Adrenal gland (tissue), 5 donors: ENCODE results near the gene ADAM21.

Experiments
- CTCF ChIP-seq, 6 experiments: fragments of 450-650 bp in 4 of 6; fragments of 200-600 bp in 2 of 6; sonication (generic) in 1 of 6; IDR thresholded peaks; 1 replicate in 5 of 6; 2 replicates in 1 of 6; pipeline versions ENCODE4 v1.5.1 to v1.8.0; 2016 to 2021; ENCODE audit warnings: antibody characterized with exemption in 6 of 6, mild to moderate bottlenecking in 2 of 6, moderate library complexity in 1 of 6
- POLR2A ChIP-seq, 2 donors: fragments of 450-650 bp; IDR thresholded peaks; one replicate each; pipeline ENCODE4 v1.6.1; 2017; ENCODE audit warnings: antibody characterized with exemption in 2 of 2, mild to moderate bottlenecking in 2 of 2, moderate library complexity in 1 of 2
- donor health status: DM: no; HTN: no; CAD: no.

GRCh38 chr14:70416725-70417349 is 35.1 kb upstream of the ADAM21 start, which contains the start of gene SYNJ2BP:
- TF ChIP-seq CTCF (IDR thresholded peaks at IDR 0.05) (no peak), POLR2A (IDR thresholded peaks at IDR 0.05) (peak in 1 of 2 donors; percentile 13)
